Posterior vena cava (tissue), 2 donors: Measurements from ENCODE around the gene EDAR. TPM values are rescaled to one million over a fixed set of nuclear protein-coding genes. Genes with fewer than 3 reads are reported as not detected.

Experiments
- DNase-seq: peaks from one replicate; pipeline ENCODE4 v3.0.0-alpha.2; 2020; ENCODE audit warnings: low spot score
- intact Hi-C, 2 donors: fragments of 100-400 bp; cut with DNase I; formaldehyde crosslinking; loops; one replicate each; pipeline versions ENCODE4 v1.14.1 to v1.14.2; 2022 to 2023
- total RNA-seq, 2 donors: library from RNA; stranded (reverse); fragmentation: NEBNext Ultra II Directional; extraction: Animal tissue kit (Norgen Biotek cat#: 25700); gene quantifications; one replicate each; pipeline ENCODE4 v1.2.1, GENCODE V29; 2021
- donor health status: DM: yes; HTN: yes; CAD: no.
- donor health status: DM: yes; HTN: yes; CAD: no.

EDAR gene
- total RNA-seq, 2 donors from 2014 or later = not detected

DNA sequence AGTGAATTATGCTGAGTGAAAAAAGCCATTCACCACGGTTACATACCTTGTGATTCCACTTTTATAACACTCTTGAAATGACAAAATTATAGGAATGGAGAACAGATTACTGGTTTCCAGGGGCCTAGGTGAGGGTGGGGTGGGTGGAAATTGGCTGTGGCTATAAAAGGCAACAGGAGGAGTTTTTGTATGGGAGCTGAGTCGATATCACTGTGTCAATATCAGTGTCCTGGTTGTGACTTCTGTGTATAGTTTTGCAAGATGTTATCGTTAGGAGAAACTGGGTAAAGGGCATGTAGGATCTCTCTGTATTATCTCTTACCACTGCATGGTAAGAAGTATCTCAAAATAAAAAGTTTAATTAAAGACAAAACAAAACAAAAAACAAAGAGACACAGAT lies 84.3 kb downstream of the EDAR start:
- DNase-seq = no peak
- intact Hi-C loops = no loop called here

DNA sequence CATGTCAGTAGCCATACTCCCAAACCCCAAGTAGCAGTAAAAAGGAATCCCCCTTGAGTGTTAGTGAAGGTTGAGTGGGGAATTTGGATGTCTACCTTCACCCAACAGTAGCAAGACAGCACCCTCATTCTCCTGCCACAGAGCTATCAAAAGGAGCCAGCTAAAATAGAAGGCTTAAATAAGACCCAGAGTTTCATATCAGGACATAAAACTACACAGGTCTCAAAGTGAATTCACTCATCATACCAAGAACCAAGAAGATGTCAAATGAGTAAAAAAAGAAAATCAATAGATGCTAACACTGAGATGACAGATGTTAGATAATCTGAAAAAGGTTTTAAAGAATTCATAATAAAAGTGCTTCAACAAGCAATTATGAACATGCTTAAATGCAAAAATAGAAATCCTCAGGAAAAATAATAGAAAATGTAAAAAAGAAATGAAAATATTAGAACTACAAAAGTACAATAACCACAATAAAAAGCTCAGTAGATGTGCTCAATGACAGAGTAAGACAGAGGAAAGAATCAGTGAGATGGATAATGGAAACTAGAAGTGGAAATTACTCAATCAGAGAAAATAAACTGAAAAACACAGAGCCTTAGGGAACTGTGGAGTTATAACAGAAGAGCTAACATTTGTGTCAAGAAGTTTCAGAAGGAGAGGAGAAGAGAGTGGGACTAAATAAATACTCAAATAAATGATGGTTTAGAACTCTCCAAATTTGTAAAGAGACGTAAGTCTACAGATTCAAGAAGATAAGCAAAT lies 90.5 kb downstream of the EDAR start:
- DNase-seq = no peak

DNA sequence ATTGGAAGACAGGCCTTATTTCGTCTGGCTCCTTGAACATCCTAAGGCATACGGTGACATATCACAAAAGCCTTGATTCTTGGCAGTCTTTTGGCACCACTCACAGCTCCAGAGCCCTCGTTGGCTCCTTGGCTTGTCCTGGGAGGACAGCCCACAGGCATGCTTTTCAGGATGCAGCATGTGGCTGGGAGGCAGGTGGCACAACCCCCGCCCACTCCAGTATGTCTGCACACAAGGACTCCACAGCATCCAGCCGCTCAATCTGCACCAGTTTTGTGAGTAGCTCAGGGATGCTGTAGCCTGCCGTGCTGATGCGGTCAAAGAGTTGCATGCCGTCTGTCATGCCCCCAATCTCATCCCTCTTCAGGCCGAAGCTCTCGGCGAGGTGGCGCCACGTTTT lies 92.3 kb downstream of the EDAR start:
- no peak for DNase-seq
- intact Hi-C loops = no loop called here

More for the DNA sequence above, 90.5 kb downstream of the EDAR start:
- intact Hi-C loops = no loop called here

DNA sequence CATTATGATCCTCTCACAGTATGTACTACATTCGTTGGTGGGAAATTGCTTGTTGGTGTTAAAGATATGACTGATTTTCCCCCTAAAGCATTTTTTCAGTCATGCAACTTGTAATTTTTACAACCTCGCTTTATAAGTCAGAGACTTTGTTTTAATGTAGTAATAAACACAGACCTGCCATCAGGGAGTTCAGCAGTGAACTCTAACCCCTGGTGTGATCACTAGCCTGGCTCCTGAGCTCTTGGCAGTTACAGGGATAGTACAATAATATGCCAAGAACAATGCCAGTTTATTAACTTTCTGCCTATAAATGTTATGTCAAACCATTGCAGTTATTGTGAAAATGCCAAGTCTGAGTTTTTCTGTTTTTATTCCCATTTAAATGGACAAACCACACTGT lies 93.8 kb downstream of the EDAR start:
- intact Hi-C loops = no loop called here
- DNase-seq = no peak

DNA sequence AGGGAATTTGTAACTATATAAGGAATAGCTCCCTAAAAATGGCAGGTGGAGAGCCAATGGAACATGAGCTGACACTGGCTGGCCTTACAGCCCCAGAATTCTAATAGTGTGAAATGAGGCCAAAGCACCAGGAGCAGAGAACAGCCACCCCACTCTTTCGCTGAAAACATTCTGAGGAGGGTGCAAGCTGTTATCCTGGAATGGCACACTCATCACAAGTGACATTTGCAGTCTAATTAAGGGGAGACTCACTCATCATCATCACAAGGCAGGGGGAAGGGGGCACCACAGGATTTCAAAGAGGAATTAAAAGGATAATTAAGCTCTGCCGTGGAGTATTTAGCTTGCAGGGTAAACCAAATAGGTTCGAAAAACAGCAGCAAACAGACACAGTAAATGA lies 94.3 kb downstream of the EDAR start:
- intact Hi-C loops = no loop called here
- DNase-seq = no peak

DNA sequence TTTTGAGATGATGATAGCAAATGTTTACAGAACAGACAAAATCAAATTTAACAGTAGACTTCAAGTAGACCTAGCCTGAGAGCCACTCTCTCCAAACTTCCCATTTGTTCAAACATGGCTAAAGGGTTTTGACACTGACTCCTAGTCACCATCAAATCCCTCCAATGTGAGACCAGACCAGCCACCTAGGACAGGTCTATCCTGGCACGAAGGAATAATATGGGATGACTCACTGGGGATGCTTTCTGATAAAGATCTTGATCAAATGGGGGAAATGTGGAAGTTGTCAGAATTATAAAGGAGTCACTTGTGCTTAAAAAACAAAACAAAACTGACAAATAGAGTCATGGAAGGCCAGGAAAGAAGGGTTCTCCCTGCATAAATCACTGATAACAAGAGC lies 95.7 kb downstream of the EDAR start:
- no peak for DNase-seq
- intact Hi-C loops = no loop called here

DNA sequence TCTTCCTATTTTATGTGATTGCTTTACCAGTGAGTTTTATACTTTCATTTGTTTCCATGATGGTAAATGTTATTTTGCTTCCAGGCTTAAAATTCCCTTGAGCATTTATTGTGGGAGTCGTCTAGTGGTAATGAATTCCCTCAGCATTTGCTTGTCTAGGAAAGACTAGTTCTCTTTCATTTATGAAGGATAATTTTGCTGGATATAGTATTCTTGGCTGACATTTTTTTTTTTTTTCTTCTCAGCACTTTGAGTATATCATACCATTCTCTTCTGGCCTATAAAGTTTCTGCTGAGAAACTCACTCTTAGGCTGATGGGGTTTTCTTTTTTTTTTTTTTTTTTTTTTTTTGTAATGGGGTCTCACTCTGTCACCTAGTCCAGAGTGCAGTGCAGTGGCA lies 99.1 kb downstream of the EDAR start:
- intact Hi-C loops = no loop called here
- no peak for DNase-seq

DNA sequence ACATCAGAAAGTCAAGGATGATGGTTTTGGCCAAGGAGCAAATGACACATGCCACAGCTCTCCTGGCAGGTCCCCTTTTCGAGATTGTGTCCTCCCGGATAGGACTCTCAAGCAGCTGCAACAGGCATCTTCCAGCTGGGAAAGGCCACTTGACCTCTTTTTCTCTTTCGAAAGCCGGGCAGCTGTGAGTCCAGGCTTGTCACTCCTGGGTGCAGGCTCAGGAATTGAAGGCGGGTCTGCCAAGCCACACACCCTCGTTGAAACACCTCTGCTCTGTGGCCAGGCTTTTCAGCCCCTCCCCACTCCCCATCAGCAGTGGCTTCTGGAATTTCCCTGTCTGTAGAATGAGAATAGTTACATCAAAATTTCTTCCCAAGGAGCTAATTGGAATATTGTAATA lies 104.4 kb downstream of the EDAR start:
- no peak for DNase-seq
- intact Hi-C loops = no loop called here

DNA sequence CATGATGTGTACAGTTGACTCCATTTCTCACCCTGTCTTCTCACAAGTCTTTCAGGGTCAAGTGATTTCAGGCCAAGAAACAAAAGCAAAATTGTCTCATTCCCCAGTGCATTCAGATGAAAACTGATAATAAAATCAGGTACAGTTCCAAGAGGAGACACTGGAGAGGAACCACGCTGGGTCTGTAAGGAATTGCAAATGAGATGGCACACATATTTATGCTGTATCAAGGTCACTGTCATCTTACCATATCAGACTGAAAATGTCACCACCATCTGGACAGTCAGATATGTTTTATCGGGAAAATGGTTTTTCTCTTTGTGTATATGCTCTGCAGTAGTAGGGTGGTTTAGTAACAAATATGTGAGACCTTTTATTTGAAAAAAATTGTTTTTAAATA lies 110.7 kb downstream of the EDAR start:
- no peak for DNase-seq
- intact Hi-C loops = no loop called here

DNA sequence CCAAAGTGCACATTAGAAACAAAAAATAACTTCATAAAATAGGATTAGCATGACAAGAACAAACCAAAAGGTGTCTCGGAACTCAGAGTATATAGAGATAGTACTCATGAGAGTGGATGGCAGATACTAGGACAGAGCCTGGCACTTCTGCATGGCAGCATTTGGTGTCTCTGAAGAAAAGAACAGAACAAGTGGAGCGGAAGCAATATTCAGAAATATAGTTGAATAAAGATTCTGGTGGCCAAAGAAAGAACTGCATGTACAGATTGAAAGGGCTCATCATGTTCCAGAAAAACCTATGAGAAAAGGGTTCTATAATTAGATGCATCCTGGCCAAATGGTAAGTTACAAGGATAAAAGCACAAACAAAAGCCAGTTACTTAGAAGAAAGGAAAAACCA lies 111.5 kb downstream of the EDAR start:
- intact Hi-C loops = no loop called here
- DNase-seq = no peak

DNA sequence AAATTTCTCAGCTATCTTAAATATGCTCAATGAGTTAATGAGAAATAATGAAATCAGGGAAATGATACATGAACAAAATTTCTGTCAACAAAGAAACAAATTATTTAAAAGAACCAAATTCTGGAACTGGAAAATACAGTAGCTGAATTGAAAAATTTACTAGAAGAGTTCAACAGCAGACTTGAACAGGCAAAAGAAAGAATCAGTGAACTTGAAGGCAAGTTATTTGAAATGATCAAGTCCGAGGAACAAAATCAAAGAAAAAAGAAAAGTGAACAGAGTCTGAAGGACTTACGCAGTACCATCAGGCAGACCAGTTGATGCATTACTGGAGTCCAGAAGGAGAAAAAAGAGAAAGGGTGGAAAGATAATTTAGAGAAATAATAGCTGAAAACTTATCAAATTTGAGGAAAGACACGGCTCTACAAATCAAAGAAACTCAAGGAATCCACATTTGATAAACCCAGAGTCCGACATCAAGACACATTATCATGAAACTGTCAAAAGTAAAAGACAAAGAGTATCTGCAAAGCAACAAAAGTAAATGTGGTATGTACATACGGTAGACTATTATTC lies 118.9 kb downstream of the EDAR start:
- intact Hi-C loops = no loop called here
- DNase-seq = no peak

DNA sequence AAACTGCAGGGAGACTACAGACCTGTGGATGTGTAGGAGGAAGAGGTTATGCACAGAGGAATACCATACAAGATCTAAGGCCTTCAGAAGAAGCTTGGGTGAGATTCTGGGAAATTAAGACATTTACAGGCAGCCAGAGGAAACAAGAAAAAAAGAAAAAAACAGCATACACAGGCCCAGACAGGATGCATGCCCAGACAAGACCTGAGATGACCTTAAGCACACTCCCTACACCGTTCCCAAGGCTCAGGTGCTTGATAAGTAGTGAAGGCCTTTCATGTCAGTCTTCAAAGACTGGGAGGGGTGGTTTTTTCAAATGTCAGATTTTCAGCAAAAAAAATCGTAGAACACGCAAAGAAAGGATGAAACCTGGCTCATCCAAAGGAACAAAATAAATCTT lies 119.5 kb downstream of the EDAR start:
- intact Hi-C loops = no loop called here

DNA sequence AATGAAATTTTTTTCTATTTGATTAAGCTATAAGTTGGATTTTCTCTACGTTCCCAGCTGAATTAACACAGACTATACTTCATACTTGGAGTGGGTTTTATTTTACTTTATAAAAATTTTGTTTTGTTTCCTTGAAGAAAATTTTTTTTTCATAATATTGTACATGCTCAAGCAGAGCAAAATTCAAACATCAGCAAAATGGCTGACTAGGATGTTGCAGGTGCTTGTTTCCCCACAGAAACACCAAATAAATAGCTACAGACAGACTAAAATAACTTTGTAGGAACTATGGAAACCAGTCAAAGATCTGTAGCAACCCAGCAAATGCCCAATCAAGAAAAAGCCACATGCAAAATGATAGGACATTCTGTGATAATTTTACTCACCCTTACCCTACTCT lies 120.1 kb downstream of the EDAR start:
- no peak for DNase-seq
- intact Hi-C loops = no loop called here

More for the DNA sequence above, 119.5 kb downstream of the EDAR start:
- DNase-seq = no peak

DNA sequence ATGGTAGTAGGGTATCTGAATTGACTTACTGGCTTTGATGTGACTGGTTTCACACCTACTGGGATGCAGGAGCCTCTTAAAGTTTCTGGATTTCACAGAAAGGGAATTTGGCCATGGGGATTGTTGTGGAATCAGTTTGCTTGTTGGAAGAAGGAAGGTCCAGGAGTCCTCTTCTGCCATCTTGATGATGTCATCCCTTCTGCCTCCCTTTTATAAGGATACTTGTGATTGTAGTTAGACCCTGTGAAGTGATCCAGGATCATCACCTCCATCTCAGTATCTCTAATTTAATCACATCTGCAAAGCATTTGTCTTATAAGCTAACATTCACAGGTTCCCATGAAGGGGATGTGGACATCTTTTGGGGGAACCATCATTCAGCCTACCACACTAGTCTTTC lies 123.0 kb downstream of the EDAR start:
- intact Hi-C loops = no loop called here
- DNase-seq = no peak

DNA sequence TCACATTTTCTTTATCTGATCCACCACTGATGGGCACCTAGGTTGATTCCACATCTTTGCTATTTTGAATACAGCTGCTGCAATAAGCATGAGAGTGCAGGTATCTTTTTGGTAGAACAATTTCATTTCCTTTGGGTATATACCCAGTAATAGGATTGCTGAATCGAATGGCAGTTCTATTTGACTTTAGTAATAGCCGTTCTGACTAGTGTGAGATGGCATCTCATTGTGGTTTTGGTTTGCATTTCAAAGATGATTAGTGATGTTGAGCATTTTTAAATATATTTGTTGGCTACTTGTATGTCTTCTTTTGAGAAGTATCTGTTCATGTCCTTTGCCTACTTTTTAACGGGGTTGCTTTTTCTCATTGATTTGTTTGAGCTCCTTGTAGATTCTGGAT lies 130.1 kb downstream of the EDAR start:
- DNase-seq = no peak
- intact Hi-C loops = no loop called here

DNA sequence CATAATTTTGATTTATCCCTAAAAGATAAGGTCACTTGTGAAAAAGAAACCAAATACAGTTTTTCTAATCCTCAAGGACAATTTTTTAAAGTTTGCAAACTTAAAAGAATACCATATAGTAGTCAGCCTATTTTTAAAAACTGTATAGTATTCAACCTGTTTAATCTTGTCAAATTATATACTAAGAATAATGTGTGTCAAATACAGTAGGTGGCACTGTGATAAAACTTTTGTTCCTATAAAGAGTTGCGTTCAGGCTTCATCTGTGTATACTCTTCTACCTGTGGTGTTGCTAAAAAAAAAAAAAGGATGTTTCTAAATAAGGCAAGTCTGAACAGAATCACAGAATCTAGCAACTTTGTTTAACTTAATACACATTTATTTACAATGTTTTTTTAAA lies 133.8 kb downstream of the EDAR start:
- intact Hi-C loops = no loop called here

DNA sequence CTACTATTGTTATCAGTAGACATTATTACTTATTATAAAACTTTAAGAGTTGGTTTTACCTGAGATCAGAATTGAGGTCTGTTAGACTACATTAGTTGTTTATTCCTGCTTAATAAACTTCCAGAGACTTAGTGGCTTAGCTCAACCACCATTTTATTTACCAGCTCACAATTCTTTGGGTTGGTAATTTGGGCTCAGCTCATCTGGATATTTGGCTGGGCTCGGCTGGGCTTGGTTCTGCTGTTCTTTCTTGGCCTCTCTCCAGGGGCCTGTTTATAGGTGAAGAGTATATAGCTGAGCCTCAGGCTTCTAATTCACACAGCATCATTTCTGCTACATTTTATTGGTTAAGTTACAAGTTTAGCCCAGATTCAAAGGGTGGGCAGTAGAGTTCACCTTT lies 134.5 kb downstream of the EDAR start:
- no peak for DNase-seq
- intact Hi-C loops = no loop called here

More for the DNA sequence above, 133.8 kb downstream of the EDAR start:
- no peak for DNase-seq

DNA sequence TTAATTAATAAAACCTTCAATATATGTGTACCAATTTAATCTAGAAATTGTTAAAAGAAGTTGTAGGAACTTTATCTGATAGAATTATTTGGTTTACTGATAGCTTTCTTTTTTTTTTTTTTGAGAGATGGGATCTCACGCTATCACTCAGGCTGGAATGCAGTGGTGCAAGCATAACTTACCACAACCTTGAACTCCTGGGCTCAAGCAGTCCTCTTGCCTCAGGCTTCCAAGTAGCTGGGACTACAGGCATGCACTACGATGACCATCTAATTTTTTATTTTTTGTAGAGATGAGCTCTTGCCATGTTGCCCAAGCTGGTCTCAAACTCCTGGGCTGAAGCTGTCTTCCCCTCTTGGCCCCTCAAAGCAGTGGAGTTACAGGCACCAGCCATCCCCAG lies 135.6 kb downstream of the EDAR start:
- no peak for DNase-seq
- intact Hi-C loops = no loop called here

DNA sequence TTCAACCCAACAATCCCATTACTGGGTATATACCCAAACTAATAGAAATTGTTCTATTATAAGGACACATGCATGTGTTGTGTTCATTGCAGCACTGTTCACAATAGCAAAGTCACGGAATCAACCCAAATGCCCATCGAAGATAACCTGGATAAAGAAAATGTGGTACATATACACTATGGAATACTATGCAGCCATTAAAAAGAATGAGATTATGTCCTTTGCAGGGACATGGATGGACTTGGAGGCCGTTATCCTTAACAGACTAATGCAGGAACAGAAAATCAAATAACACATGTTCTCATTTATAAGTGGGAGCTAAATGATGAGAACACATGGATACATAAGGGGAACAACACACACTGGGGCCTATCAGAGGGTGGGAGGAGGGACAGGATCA lies 136.6 kb downstream of the EDAR start:
- intact Hi-C loops = no loop called here
- DNase-seq = no peak

DNA sequence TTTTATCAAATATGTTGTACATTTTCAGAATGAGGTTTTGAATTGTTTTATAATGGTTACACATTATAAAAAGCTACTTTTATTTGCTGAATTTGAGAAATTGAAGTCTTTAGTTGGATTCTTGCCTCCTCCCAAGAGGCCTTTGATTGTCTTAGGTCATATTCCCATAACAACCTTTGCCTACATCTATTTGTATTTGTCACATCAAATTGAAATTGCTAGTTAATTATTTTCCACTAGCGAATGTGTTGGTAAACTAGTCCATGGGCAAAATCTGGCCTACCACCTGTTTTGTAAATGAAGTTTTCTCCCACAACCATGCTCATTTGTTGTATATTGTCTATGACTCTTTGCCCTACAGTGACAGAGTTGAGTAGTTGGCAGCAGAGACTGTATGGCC lies 142.0 kb downstream of the EDAR start:
- DNase-seq = no peak
- intact Hi-C loops = no loop called here

DNA sequence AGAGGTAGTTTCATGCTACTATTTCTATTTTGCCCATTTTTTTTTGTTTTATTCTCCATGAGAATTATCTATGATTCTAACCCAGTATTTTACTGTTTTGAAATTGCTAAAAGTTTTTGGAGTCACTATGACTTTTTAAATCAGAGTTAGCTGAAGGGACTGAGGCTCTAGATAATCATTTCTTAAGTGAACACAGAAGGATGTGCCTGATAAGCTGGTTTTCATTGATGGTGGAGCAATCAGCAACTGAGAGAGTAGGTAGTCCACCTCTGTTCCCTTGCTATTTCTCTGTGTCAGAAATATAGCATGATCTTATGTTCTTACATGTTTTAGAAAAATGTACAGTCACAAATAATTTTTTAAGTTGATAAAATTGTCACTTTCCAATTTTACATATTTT lies 143.1 kb downstream of the EDAR start:
- intact Hi-C loops = no loop called here

More for the DNA sequence above, 143.1 kb downstream of the EDAR start:
- no peak for DNase-seq
